ENCODE results near the gene KRT5. TPM values are rescaled to one million over a fixed set of nuclear protein-coding genes. Genes with fewer than 3 reads are reported as not detected.

The KRT5 gene
- total and polyA plus RNA-seq, 10 donors = 0.23 to 1.9 (median 0.96) TPM; not detected in 3

- 75 to 88% (median 81%) methylated on average over 10 of the region's 10 CpGs for WGBS, 5 donors
- no peaks in the 10 kb centered on the region for H3K9me3 ChIP-seq
- H3K36me3 ChIP-seq = no peaks in the 10 kb centered on the region
- intact Hi-C loops (cut with DNase I; ENCODE audit: low total_unique reads) = no loop called here
- H3K4me1 ChIP-seq = no peaks in the 10 kb centered on the region
- TF ChIP-seq POLR2A (IDR thresholded peaks at IDR 0.05) (no peak), CTCF (IDR thresholded peaks at IDR 0.05 in 8 of 11, conservative IDR thresholded peaks at IDR 0.05 in 3 of 11) (no peak), POLR2AphosphoS5 (IDR thresholded peaks at IDR 0.05) (no peak)
- no peak overlapping the region for H3K4me3 ChIP-seq
- no peak for DNase-seq
- peaks cover 0 to 15% (median 0%) of the 10 kb centered on the region in 7 donors for H3K27me3 ChIP-seq (replicated peaks in 1 of 7)
- H3K27ac ChIP-seq = no peak overlapping the region
Observed at GRCh38 chr12:52521175-52521567, 977 bp upstream of the KRT5 start.

- 76 to 85% (median 82%) methylated on average over 3 of the region's 3 CpGs for WGBS, 5 donors
- intact Hi-C loops (cut with DNase I; ENCODE audit: low total_unique reads) = no loop called here
Observed at GRCh38 chr12:52519387-52519703, 849 bp downstream of the KRT5 start.

GRCh38 chr12:52518574-52519386 lies 1.4 kb downstream of the KRT5 start:
- Histone ChIP-seq H3K4me3 (no peak overlapping the region), H3K4me1 (no peaks in the 10 kb centered on the region), H3K27me3 (replicated peaks in 1 of 7) (peaks cover 0 to 14% (median 0%) of the 10 kb centered on the region in 7 donors), H3K36me3 (no peaks in the 10 kb centered on the region), H3K27ac (no peak overlapping the region), H3K9me3 (no peaks in the 10 kb centered on the region)
- TF ChIP-seq POLR2AphosphoS5 (IDR thresholded peaks at IDR 0.05) (no peak), POLR2A (IDR thresholded peaks at IDR 0.05) (no peak), CTCF (IDR thresholded peaks at IDR 0.05 in 8 of 11, conservative IDR thresholded peaks at IDR 0.05 in 3 of 11) (no peak)
- whole genome bisulfite sequencing, 5 donors = 77 to 93% (median 85%) methylated on average over 7 to 8 of the region's 8 CpGs
- DNase-seq = no peak
- intact Hi-C loops (cut with DNase I; ENCODE audit: low total_unique reads) = no loop called here

More at GRCh38 chr12:52519387-52519703, 849 bp downstream of the KRT5 start:
- H3K36me3 ChIP-seq = no peaks in the 10 kb centered on the region
- no peak overlapping the region for H3K27ac ChIP-seq
- H3K9me3 ChIP-seq = no peaks in the 10 kb centered on the region
- no peak overlapping the region for H3K4me3 ChIP-seq
- H3K4me1 ChIP-seq = no peaks in the 10 kb centered on the region
- DNase-seq = no peak
- peaks cover 0 to 15% (median 0%) of the 10 kb centered on the region in 7 donors for H3K27me3 ChIP-seq (replicated peaks in 1 of 7)
- TF ChIP-seq POLR2A (IDR thresholded peaks at IDR 0.05) (no peak), CTCF (IDR thresholded peaks at IDR 0.05 in 8 of 11, conservative IDR thresholded peaks at IDR 0.05 in 3 of 11) (no peak), POLR2AphosphoS5 (IDR thresholded peaks at IDR 0.05) (no peak)

GRCh38 chr12:52517888-52518287 lies 2.3 kb downstream of the KRT5 start:
- TF ChIP-seq CTCF (IDR thresholded peaks at IDR 0.05 in 8 of 11, conservative IDR thresholded peaks at IDR 0.05 in 3 of 11) (no peak), POLR2A (IDR thresholded peaks at IDR 0.05) (no peak), POLR2AphosphoS5 (IDR thresholded peaks at IDR 0.05) (no peak)
- 86 to 91% (median 90%) methylated on average over 5 of the region's 5 CpGs for WGBS, 5 donors

More at GRCh38 chr12:52517888-52518287, 2.3 kb downstream of the KRT5 start:
- no peak overlapping the region for H3K4me3 ChIP-seq
- H3K27ac ChIP-seq = no peak overlapping the region
- no peak for DNase-seq
- H3K36me3 ChIP-seq = no peaks in the 10 kb centered on the region
- H3K27me3 ChIP-seq (replicated peaks in 1 of 7) = peaks cover 0 to 17% (median 0%) of the 10 kb centered on the region in 7 donors
- no peaks in the 10 kb centered on the region for H3K9me3 ChIP-seq
- intact Hi-C loops (cut with DNase I; ENCODE audit: low total_unique reads) = no loop called here
- no peaks in the 10 kb centered on the region for H3K4me1 ChIP-seq

Measured in spleen (tissue), 11 donors.